CD4-positive, alpha-beta T cell treated with Interleukin-10 for 1 hour (primary cell): Measurements from ENCODE around the gene SRY.
"Not testable (repeated sequence)": the region's sequence is repeated elsewhere in the genome, so short reads cannot be mapped to it uniquely, and the experiment has no call there.

Source experiments
- DNase-seq: peaks from one replicate; pipeline ENCODE4 v3.0.0-alpha.2; 2020

SRY gene

DNA sequence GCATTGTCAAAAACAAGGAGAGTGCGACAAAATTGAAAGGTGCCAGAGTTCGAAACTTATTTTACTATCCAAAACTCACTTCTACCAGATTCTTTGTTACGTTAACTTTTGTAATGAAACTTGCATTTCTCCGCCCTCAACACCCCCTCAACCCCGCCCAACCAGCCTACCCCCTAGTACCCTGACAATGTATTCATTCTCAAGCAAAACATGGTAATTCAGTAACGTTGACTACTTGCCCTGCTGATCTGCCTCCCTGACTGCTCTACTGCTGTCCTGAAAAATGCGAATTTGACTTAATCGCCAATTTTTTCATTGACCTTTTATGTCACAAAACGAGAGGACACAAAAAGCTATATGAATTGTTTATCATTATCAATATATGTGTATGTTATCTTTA lies at the start of gene SRY:
TSS of gene SRY (minus strand) at position 83 of the 400 bp plus-strand sequence. CDS start at position 4, 79 bp downstream.
- no peak for DNase-seq

DNA sequence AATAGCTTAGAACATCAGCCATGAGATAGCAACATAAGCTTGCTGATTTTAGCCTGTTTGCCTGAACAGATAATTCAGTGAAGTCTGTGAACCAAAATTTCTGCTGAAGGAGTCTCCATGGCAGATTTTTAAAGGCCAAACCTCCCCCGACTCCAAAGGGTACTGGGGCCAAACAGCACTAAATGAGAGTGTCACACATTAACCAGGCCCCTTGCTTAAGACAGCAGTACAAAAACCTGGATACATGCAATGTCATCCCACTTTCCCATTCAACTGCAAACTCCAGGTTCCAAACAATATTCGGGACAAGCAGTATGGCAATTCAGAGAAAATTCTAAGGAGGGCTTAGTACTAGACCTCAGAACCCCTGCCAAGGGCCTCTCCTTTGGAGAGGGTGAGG lies 49.6 kb upstream of the SRY start:
- no peak for DNase-seq

DNA sequence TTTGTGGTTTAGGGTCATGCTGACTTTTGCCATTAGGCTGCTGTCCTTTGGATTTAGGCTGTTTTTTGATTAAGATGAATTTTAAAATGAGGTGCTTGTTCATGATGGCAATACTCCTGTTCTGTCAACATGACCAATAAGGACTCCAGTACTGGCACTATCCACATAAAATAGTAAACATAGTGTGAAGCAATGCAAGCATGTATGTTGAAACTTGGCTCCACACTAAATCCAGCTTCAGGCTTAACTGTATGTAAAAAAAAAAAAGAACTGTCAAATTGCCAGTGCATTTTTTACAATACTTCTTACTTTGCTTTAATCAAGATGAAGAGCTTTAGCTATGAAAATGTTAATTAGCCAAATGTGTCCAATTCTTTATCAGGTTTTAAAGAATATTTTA lies 47.7 kb upstream of the SRY start:
- DNase-seq, result no peak

DNA sequence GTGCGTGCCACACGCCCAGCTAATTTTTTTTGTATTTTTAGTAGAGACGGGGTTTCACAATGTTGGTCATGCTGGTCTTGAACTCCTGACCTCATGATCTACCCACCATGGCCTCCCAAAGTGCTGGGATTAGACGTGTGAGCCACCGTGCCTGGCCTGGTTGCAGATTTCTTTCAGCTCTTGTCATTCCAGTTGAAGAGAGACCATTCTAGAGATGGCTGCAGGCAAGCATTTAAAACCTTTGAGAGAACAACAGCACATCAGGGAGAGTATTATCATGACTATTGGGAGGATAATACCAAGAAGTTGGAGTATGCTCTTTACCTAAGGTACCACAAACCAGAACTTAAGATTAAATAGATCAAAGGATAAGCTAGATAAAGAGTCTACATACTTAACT lies 41.0 kb upstream of the SRY start:
- no peak for DNase-seq

DNA sequence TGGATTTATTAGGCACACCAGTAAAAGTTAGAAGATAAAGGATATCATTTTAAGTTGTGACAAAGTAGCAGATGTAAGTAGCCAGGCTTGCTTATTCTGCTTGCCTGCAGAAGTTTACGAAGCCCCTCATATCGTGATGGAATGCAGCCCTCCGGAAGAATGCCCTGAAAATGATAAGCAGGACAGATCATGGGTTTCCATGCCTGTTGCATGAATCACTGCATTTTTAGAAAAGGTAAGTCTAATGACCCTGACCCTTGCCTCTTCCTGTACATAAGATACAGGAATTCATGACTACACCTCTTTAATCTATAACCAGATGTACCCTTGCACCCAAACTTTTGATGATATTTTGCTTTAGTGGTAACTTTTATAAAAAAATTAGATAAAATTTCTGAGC lies 37.0 kb upstream of the SRY start:
- DNase-seq, result no peak

DNA sequence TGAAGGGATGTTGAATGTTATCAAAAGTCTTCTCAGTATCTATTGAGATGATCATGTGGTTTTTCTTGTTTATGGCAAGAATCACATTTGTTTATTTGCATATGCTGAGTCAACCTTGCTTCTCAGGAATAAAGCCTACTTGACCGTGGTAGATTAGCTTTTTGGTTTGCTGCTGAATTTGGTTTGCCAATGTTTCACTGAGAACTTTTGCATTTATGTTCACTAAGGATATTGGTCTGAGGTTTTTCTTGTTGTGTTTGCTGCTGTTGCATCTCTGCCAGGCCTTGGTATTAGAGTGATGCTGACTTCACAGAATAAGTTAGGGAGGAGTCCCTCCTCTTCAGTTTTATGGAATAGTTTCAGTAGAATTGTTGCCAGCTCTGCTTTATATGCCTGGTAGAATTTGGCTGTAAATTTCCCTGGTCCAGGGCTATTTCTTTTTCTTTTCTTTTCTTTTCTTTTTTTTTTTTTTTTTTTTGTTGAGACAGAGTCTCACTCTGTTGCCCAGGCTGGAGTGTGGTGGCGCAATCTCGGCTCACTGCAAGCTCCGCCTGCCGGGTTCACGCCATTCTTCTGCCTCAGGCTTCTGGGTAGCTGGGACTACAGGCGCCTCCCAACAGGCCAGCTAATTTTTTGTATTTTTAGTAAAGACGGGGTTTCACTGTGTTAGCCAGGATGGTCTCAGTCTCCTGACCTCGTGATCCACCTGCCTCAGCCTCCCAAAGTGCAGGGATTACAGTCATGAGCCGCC lies 29.8 kb upstream of the SRY start:
- DNase-seq, result not testable (repeated sequence)

DNA sequence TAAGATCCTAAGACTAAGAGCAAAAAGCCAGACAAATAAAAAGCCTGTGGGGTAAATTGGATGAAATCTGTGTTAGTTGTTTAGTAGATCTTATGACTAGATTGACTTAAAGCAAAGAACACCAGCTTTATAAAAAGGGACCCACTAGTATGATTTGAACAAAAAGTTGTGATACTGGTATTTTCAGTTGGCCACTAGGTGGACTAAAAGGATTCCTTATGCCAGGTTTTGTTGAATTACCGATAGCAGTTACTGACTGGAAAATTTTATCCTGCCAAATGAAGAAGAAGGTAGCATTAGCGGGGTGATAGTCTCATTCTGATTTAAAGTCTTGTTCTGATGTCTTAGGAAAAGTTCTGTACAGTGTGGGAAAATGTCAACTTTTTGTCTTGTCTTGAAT lies 12.8 kb upstream of the SRY start:
- DNase-seq, result no peak

DNA sequence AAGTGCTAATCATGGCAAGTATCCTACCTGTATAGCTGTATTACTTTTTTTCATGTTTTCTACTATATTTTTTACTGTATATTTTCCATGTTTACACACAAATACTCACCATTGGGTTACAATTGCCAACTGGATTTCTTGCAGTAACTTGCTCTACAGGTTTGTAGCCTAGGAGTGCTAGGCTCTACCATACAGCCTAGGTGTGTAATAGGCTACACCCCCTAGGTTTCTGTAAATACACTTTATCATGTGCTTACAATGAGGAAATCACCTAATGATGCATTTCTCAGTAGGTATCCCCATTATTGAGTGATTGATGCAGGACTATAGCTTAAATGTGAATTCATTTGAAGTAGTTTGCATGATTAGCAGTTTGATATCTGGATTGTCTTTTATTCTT lies 10.5 kb upstream of the SRY start:
- DNase-seq, result no peak

DNA sequence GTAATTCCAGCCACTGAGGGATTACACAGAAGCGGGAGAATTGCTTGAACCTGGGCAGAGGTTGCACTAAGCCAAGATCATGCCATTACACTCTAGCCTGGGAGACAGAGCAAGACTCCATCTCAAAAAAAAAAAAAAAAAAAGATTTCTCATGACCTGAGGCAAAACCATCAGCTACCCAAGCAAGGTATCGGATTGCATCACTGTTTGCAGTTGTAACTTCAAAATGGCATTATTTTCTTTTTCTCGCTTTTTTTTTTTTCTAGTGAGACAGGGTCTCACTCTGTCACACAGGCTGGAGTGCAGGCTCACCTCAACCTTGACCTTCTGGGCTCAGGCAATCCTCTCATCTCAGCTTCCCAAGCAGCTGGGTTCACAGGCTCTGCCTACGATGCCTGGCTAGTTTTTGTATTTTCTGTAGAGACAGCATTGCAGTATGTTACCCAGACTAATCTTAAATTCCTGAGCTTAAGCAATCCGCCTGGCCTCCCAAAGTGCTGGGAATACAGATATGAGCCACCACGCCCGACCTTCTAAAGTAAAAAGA lies 9.6 kb upstream of the SRY start:
- no peak for DNase-seq

DNA sequence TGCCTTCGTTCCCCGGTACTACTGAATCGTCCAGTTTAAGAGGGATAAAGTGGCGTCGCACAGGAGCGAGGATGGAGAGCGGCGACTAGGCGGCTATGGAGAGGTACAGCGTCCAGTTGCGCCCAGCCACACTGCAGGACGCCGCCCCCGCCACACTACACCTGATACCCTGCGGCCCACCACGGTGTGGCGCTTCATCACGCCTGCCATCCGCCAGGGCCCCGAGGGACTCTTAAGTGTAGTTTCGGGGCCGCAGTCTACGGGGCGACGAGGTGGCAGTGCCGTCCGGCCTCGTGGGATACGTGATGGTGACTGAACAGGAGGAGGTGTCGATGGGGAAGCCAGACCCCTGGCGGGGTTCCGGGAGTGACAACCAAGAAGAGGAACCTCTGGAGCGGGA lies 2.3 kb upstream of the SRY start:
- DNase-seq, result no peak

DNA sequence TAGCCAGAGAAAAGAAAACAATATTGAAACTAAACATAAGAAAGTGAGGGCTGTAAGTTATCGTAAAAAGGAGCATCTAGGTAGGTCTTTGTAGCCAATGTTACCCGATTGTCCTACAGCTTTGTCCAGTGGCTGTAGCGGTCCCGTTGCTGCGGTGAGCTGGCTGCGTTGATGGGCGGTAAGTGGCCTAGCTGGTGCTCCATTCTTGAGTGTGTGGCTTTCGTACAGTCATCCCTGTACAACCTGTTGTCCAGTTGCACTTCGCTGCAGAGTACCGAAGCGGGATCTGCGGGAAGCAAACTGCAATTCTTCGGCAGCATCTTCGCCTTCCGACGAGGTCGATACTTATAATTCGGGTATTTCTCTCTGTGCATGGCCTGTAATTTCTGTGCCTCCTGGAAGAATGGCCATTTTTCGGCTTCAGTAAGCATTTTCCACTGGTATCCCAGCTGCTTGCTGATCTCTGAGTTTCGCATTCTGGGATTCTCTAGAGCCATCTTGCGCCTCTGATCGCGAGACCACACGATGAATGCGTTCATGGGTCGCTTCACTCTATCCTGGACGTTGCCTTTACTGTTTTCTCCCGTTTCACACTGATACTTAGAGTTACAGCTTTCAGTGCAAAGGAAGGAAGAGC lies 488 bp downstream of the SRY start:
- no peak for DNase-seq
